Esophagus muscularis mucosa (tissue), 4 donors: ENCODE data around the gene PM20D1.

Experiments
- EP300 ChIP-seq: sonication (generic); formaldehyde crosslinking; IDR thresholded peaks from one replicate; pipeline ENCODE4 v1.6.1; 2017; ENCODE audit warnings: antibody characterized with exemption
- POLR2A ChIP-seq: fragments of 450-650 bp; IDR thresholded peaks from one replicate; pipeline ENCODE4 v1.6.1; 2017; ENCODE audit warnings: antibody characterized with exemption, moderate library complexity, mild to moderate bottlenecking, low read depth
- TF ChIP-seq, protein P1 (sequence below), 3 experiments: fragments of 200-600 bp in 2 of 3; fragments of 450-650 bp in 1 of 3; sonication (generic) in 2 of 3; IDR thresholded peaks; one replicate each; pipeline ENCODE4 v1.5.1; 2017 to 2019; ENCODE audit warnings: antibody characterized with exemption in 3 of 3, mild to moderate bottlenecking in 2 of 3, moderate library complexity in 1 of 3

- TF ChIP-seq EP300 (no peak), POLR2A (no peak)
- TF ChIP-seq, protein P1, sequence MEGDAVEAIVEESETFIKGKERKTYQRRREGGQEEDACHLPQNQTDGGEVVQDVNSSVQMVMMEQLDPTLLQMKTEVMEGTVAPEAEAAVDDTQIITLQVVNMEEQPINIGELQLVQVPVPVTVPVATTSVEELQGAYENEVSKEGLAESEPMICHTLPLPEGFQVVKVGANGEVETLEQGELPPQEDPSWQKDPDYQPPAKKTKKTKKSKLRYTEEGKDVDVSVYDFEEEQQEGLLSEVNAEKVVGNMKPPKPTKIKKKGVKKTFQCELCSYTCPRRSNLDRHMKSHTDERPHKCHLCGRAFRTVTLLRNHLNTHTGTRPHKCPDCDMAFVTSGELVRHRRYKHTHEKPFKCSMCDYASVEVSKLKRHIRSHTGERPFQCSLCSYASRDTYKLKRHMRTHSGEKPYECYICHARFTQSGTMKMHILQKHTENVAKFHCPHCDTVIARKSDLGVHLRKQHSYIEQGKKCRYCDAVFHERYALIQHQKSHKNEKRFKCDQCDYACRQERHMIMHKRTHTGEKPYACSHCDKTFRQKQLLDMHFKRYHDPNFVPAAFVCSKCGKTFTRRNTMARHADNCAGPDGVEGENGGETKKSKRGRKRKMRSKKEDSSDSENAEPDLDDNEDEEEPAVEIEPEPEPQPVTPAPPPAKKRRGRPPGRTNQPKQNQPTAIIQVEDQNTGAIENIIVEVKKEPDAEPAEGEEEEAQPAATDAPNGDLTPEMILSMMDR (IDR thresholded peaks at IDR 0.05) = no peak
Measured at GRCh38 chr1:205785446-205785845, 64.5 kb downstream of the PM20D1 start.
